ENCODE data around the gene ATP6AP2. TPM values are rescaled to one million over a fixed set of nuclear protein-coding genes. Genes with fewer than 3 reads are reported as not detected.

ATP6AP2 gene
- total and polyA plus RNA-seq, 2 of the 8 experiments (the other 6 are each of a cell fraction or from before 2014, with no cell fraction given): 66.0 to 86.2 TPM

DNA sequence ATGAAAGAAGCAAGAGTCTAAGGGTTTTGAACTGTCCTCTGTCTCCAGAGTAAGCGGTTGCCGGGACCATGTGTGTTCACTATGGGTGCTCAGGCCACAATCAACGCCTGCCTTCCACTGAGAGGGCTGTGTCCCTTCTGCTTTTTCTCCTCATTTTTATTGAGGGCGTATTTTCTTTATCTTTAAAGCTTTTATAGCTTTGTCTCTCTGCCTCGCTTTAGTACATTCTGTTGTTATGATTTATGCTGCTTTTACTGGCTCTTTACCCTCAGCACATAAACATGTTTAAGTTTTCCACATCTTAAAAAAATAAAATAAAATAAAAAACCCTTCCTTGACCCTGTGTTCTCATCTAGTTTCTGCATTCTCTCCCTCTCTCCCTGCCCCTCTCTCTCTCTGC is 42.4 kb upstream of the ATP6AP2 start (continued):
- TF ChIP-seq, protein P1, sequence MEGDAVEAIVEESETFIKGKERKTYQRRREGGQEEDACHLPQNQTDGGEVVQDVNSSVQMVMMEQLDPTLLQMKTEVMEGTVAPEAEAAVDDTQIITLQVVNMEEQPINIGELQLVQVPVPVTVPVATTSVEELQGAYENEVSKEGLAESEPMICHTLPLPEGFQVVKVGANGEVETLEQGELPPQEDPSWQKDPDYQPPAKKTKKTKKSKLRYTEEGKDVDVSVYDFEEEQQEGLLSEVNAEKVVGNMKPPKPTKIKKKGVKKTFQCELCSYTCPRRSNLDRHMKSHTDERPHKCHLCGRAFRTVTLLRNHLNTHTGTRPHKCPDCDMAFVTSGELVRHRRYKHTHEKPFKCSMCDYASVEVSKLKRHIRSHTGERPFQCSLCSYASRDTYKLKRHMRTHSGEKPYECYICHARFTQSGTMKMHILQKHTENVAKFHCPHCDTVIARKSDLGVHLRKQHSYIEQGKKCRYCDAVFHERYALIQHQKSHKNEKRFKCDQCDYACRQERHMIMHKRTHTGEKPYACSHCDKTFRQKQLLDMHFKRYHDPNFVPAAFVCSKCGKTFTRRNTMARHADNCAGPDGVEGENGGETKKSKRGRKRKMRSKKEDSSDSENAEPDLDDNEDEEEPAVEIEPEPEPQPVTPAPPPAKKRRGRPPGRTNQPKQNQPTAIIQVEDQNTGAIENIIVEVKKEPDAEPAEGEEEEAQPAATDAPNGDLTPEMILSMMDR (IDR thresholded peaks at IDR 0.05; ENCODE audit: control extremely low read depth in 1 of 3, insufficient read depth in 1 of 3, low read depth in 1 of 3, low read length in 3 of 3): no peak
- no peak for TF ChIP-seq RBBP5 (IDR thresholded peaks at IDR 0.05; ENCODE audit: borderline replicate concordance, low read depth, low read length)
- TF ChIP-seq RFX5 (IDR thresholded peaks at IDR 0.05; ENCODE audit: borderline replicate concordance, low read depth, low read length): no peak
